ENCODE data around the gene SH3RF1.

Gene SH3RF1

GRCh38 chr4:169275180-169275579, 4.4 kb upstream of the SH3RF1 start:
- DNase-seq, result no peak

GRCh38 chr4:169274033-169274432, 3.3 kb upstream of the SH3RF1 start:
- peak in 1 of 5 experiments; percentile 22 for DNase-seq

- DNase-seq, result no peak
Measured at GRCh38 chr4:169272265-169272886, 1.6 kb upstream of the SH3RF1 start.

GRCh38 chr4:169271692-169272007, 894 bp upstream of the SH3RF1 start:
- DNase-seq, result no peak

GRCh38 chr4:169269916-169270809, 593 bp downstream of the SH3RF1 start:
- peak in 1 of 5 experiments; percentile 33 for DNase-seq

GRCh38 chr4:169268951-169269760, 1.6 kb downstream of the SH3RF1 start:
- no peak for DNase-seq

- no peak for DNase-seq
Measured at GRCh38 chr4:169267070-169267469, 3.7 kb downstream of the SH3RF1 start.

- no peak for DNase-seq
Measured at GRCh38 chr4:169266661-169267060, 4.1 kb downstream of the SH3RF1 start.

- no peak for DNase-seq
Measured at GRCh38 chr4:169266081-169266480, 4.7 kb downstream of the SH3RF1 start.

GRCh38 chr4:169263791-169264392, 6.9 kb downstream of the SH3RF1 start:
- DNase-seq, result no peak

- no peak for DNase-seq
Measured at GRCh38 chr4:169260217-169260866, 10.4 kb downstream of the SH3RF1 start.

GRCh38 chr4:169259271-169259670, 11.5 kb downstream of the SH3RF1 start:
- no peak for DNase-seq

- no peak for DNase-seq
Measured at GRCh38 chr4:169258141-169258540, 12.6 kb downstream of the SH3RF1 start.

- no peak for DNase-seq
Measured at GRCh38 chr4:169256856-169257761, 13.6 kb downstream of the SH3RF1 start.

- DNase-seq, result no peak
Measured at GRCh38 chr4:169256101-169256612, 14.6 kb downstream of the SH3RF1 start.

- DNase-seq, result no peak
Measured at GRCh38 chr4:169254546-169254983, 16.2 kb downstream of the SH3RF1 start.

- no peak for DNase-seq
Measured at GRCh38 chr4:169253904-169254303, 16.9 kb downstream of the SH3RF1 start.

- no peak for DNase-seq
Measured at GRCh38 chr4:169253113-169253671, 17.6 kb downstream of the SH3RF1 start.

GRCh38 chr4:169252339-169253112, 18.2 kb downstream of the SH3RF1 start:
- DNase-seq, result no peak
